OCI-LY3 (cell line): ENCODE measurements around the gene GRHL3.

Experiments used
- H2AFZ ChIP-seq: fragments of 200-600, 300-600 bp; shearing (Covaris generic); 2 replicates; pipeline ENCODE4 v1.6.0; 2014; ENCODE audit warnings: antibody characterized with exemption, low read depth, low read length
- H3K27ac ChIP-seq: fragments of 200-600, 300-600 bp; sonication (generic); 2 replicates; pipeline ENCODE4 v1.5.1; 2014; ENCODE audit warnings: mild to moderate bottlenecking, low read length, moderate library complexity, mixed read lengths
- H3K27me3 ChIP-seq: fragments of 200-600, 300-600 bp; sonication (generic); 2 replicates; pipeline ENCODE4 v1.6.1; 2014; ENCODE audit warnings: low read depth, low read length, mixed read lengths
- H3K36me3 ChIP-seq: fragments of 200-600, 300-600 bp; sonication (generic); replicated peaks from 2 replicates; pipeline ENCODE3; 2014; ENCODE audit warnings: low read depth, low read length, mixed read lengths
- H3K4me1 ChIP-seq: fragments of 300-600, 200-600 bp; sonication (generic); 2 replicates; pipeline ENCODE4 v1.6.1; 2014; ENCODE audit warnings: low read length, mixed read lengths
- H3K4me2 ChIP-seq: fragments of 200-600, 300-600 bp; sonication (generic); 2 replicates; pipeline ENCODE4 v1.6.1; 2014; ENCODE audit warnings: low read length, mixed read lengths
- H3K4me3 ChIP-seq: fragments of 300-600, 200-600 bp; sonication (generic); 2 replicates; pipeline ENCODE4 v1.5.1; 2014; ENCODE audit warnings: antibody characterized with exemption, mild to moderate bottlenecking, low read length, moderate library complexity
- H3K79me2 ChIP-seq: fragments of 300-600, 200-600 bp; shearing (Covaris generic); 2 replicates; pipeline ENCODE4 v1.6.1; 2014; ENCODE audit warnings: mild to moderate bottlenecking, low read length, mixed read lengths
- H3K9ac ChIP-seq: fragments of 300-600, 200-600 bp; shearing (Covaris generic); 2 replicates; pipeline ENCODE4 v1.6.0; 2014; ENCODE audit warnings: mild to moderate bottlenecking, low read length, moderate library complexity
- H3K9me3 ChIP-seq: fragments of 200-600, 300-600 bp; shearing (Covaris generic); 2 replicates; pipeline ENCODE4 v1.6.1; 2014; ENCODE audit warnings: low read length, mixed read lengths; ENCODE audit not compliant: insufficient read depth
- H4K20me1 ChIP-seq: fragments of 200-600, 300-600 bp; sonication (generic); 2 replicates; pipeline ENCODE4 v1.6.1; 2016; ENCODE audit warnings: low read length, mixed read lengths; ENCODE audit not compliant: insufficient read depth
- EZH2phosphoT487 ChIP-seq: fragments of 200-600 bp; shearing (Covaris generic); IDR thresholded peaks from 2 replicates; pipeline ENCODE4 v1.6.1; 2018; ENCODE audit warnings: antibody characterized with exemption, mixed run types, low read depth
- TF ChIP-seq, protein P1 (sequence below): fragments of 200-600, 300-600 bp; sonication (generic); IDR thresholded peaks from 2 replicates; pipeline ENCODE4 v1.5.1; 2014; ENCODE audit warnings: antibody characterized with exemption, low read length, low read depth

Gene GRHL3

DNA sequence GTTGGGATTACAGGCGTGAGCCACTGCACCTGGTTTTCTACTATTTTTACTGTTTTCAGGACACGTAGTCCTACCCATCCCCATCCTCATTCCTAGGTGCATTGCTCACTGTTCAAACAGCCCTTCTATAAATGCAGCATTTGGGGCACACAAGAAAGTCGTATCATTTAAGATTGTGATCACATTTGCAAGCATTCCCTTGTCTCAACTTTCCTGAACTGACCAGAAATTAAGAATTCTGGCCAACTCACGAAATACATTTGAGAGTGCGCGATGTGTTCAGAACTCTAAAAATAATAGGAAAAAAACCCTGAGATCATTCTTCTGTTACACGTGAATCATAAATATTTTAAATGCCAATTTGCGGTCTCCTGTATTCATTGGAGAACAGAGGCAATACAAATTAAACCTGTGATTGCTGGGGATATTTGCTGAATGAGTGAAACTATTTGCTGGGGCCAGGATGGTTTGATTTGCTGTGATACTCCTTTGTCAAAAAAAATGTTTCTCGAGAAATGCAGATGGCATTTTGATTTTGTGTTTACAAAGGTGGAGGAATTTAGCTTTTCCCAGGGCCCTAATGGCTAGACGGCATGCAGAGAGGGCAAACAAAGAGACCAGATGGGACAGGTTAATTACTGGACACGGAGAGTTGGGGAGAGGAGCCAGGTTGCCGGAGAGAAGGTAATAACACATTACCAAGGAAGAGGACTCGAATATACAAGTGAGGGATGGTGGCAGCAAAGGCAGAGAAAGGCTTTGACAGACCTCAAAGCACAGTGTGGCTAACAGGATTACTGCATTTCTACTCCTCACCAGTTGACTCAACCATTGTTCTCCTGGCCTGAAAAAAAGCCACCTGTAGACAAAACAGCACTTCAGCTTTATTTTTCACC is 56.0 kb downstream of the GRHL3 start:
- Histone ChIP-seq H3K27ac (no peak overlapping the region), H3K27me3 (no peaks in the 10 kb centered on the region), H3K4me1 (peaks cover 17% of the 10 kb centered on the region), H3K36me3 (no peaks in the 10 kb centered on the region), H3K4me2 (no peak overlapping the region), H4K20me1 (no peaks in the 10 kb centered on the region), H3K9ac (no peak overlapping the region), H2AFZ (no peak overlapping the region), H3K9me3 (no peaks in the 10 kb centered on the region), H3K79me2 (no peaks in the 10 kb centered on the region), H3K4me3 (no peak overlapping the region)
- TF ChIP-seq, protein P1, sequence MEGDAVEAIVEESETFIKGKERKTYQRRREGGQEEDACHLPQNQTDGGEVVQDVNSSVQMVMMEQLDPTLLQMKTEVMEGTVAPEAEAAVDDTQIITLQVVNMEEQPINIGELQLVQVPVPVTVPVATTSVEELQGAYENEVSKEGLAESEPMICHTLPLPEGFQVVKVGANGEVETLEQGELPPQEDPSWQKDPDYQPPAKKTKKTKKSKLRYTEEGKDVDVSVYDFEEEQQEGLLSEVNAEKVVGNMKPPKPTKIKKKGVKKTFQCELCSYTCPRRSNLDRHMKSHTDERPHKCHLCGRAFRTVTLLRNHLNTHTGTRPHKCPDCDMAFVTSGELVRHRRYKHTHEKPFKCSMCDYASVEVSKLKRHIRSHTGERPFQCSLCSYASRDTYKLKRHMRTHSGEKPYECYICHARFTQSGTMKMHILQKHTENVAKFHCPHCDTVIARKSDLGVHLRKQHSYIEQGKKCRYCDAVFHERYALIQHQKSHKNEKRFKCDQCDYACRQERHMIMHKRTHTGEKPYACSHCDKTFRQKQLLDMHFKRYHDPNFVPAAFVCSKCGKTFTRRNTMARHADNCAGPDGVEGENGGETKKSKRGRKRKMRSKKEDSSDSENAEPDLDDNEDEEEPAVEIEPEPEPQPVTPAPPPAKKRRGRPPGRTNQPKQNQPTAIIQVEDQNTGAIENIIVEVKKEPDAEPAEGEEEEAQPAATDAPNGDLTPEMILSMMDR = no peak
- no peak for TF ChIP-seq EZH2phosphoT487

DNA sequence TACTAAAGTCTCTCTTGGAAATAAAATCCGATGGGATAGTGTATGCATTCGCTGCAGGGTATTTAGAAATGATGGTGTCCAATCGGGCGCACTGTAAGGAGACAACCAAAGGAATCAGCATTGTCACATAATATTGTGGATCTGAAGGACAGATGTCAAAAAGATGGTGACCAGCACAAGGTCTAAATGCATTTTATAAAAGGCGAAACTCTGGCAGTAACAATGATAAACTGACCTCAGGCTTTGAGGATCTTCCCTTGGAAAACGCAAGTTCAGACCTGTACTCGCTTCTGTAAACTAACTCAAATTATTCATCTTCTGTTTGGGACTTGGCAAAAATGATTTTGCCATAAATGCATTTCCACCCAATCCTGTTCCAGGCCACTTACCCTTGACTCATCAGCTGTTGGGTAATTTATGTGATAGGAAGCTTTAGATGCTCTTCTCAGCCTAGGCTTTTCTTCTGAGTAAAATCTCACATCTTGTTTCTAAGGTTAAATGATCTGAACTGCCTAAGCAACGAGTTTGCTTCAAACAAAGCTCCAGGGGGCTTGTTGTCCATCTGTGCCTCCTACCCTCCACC is 60.7 kb downstream of the GRHL3 start:
- Histone ChIP-seq H3K9ac (no peak overlapping the region), H3K36me3 (no peaks in the 10 kb centered on the region), H2AFZ (no peak overlapping the region), H4K20me1 (no peaks in the 10 kb centered on the region), H3K79me2 (no peaks in the 10 kb centered on the region), H3K27me3 (no peaks in the 10 kb centered on the region), H3K4me1 (peaks cover 11% of the 10 kb centered on the region), H3K27ac (no peak overlapping the region), H3K4me2 (no peak overlapping the region), H3K9me3 (no peaks in the 10 kb centered on the region), H3K4me3 (no peak overlapping the region)
- no peak for TF ChIP-seq EZH2phosphoT487
- TF ChIP-seq, protein P1 = no peak

DNA sequence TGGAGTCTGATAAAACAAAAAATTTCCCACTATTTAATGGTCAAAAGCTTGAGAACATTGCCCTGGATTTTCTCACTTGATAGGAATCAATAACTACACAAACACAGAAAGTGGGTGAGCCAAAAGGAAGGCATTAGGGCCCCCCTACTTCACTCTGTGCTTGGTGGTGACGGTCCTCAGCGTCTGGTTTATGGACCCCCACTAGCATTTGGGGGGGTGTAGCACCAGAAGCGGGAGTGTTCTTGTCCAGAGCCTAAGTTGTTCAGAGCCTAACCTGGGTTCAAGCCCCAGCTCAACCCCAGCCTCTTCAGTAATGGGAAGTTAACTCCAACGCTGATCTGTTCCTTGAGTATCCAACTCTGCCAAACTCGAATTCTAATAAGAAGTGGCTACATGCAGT is 61.4 kb downstream of the GRHL3 start:
- Histone ChIP-seq H3K4me2 (no peak overlapping the region), H3K9me3 (no peaks in the 10 kb centered on the region), H3K27ac (no peak overlapping the region), H3K4me3 (no peak overlapping the region), H3K79me2 (no peaks in the 10 kb centered on the region), H3K4me1 (peaks cover 18% of the 10 kb centered on the region), H3K9ac (no peak overlapping the region), H3K36me3 (no peaks in the 10 kb centered on the region), H2AFZ (no peak overlapping the region), H4K20me1 (no peaks in the 10 kb centered on the region), H3K27me3 (no peaks in the 10 kb centered on the region)
- TF ChIP-seq EZH2phosphoT487 = no peak
- TF ChIP-seq, protein P1 = no peak

DNA sequence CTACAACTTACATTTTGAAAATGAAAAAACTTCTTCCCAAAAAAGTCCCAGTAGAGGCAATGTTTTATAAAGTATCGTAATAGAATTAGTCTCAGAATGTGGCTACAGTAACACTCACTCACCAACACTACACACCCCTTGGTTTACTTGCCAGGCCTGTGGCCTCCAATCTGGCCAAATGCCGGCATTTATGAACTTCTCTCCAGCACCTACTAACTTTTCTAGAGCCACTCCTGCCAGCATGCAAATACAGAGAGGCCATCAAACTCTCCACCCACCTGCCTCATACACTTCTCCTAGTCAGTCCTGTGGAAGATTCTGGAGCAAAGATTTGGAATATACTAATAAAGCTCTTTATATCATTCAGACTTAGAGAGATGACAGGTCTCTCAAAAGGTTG is 62.1 kb downstream of the GRHL3 start:
- Histone ChIP-seq H3K36me3 (no peaks in the 10 kb centered on the region), H3K27me3 (no peaks in the 10 kb centered on the region), H3K9ac (no peak overlapping the region), H3K27ac (no peak overlapping the region), H3K79me2 (no peaks in the 10 kb centered on the region), H3K4me2 (no peak overlapping the region), H3K9me3 (no peaks in the 10 kb centered on the region), H3K4me1 (peaks cover 26% of the 10 kb centered on the region), H3K4me3 (no peak overlapping the region), H4K20me1 (no peaks in the 10 kb centered on the region), H2AFZ (no peak overlapping the region)
- no peak for TF ChIP-seq EZH2phosphoT487
- TF ChIP-seq, protein P1 = no peak
